C1 segment of cervical spinal cord (tissue), 14 donors: ENCODE data around the gene SLC10A7.
"Not testable (repeated sequence)": the region's sequence is repeated elsewhere in the genome, so short reads cannot be mapped to it uniquely, and the experiment has no call there.

Experiments used
- DNase-seq, 14 donors: peaks; one replicate each; lab custom pipeline; 2025; lab: John Stamatoyannopoulos, UW

SLC10A7 gene

GRCh38 chr4:146359771-146360170, 162.0 kb downstream of the SLC10A7 start:
- DNase-seq = no peak

GRCh38 chr4:146350114-146350513, 171.6 kb downstream of the SLC10A7 start:
- DNase-seq = not testable (repeated sequence)

- no peak for DNase-seq
Measured at GRCh38 chr4:146349306-146349705, 172.4 kb downstream of the SLC10A7 start.

- DNase-seq = no peak
Measured at GRCh38 chr4:146347822-146348221, 173.9 kb downstream of the SLC10A7 start.

GRCh38 chr4:146346276-146346675, 175.5 kb downstream of the SLC10A7 start:
- DNase-seq = no peak

GRCh38 chr4:146343776-146344175, 178.0 kb downstream of the SLC10A7 start:
- no peak for DNase-seq

- DNase-seq = no peak
Measured at GRCh38 chr4:146343199-146343598, 178.5 kb downstream of the SLC10A7 start.

- DNase-seq = no peak
Measured at GRCh38 chr4:146342600-146343192, 179.0 kb downstream of the SLC10A7 start.

GRCh38 chr4:146340798-146341197, 180.9 kb downstream of the SLC10A7 start:
- DNase-seq = no peak

- DNase-seq = no peak
Measured at GRCh38 chr4:146338512-146338911, 183.2 kb downstream of the SLC10A7 start.

- DNase-seq = no peak
Measured at GRCh38 chr4:146336410-146336807, 185.3 kb downstream of the SLC10A7 start.

GRCh38 chr4:146335763-146336409, 185.9 kb downstream of the SLC10A7 start:
- DNase-seq = no peak

- DNase-seq = no peak
Measured at GRCh38 chr4:146334862-146335449, 186.8 kb downstream of the SLC10A7 start.

- no peak for DNase-seq
Measured at GRCh38 chr4:146333895-146334262, 187.9 kb downstream of the SLC10A7 start.

GRCh38 chr4:146333187-146333894, 188.4 kb downstream of the SLC10A7 start:
- DNase-seq = no peak

- DNase-seq = no peak
Measured at GRCh38 chr4:146330392-146330791, 191.3 kb downstream of the SLC10A7 start.

- no peak for DNase-seq
Measured at GRCh38 chr4:146329050-146329716, 192.6 kb downstream of the SLC10A7 start.

- DNase-seq = no peak
Measured at GRCh38 chr4:146327859-146328650, 193.7 kb downstream of the SLC10A7 start.

GRCh38 chr4:146318894-146319293, 202.8 kb downstream of the SLC10A7 start:
- no peak for DNase-seq

GRCh38 chr4:146317783-146318182, 204.0 kb downstream of the SLC10A7 start:
- DNase-seq = no peak

- DNase-seq = no peak
Measured at GRCh38 chr4:146315184-146315583, 206.6 kb downstream of the SLC10A7 start.
